ENCODE data around the gene CES3.

- TF ChIP-seq SMC3 (IDR thresholded peaks at IDR 0.05) (no peak), EP300 (IDR thresholded peaks at IDR 0.05) (no peak), CTCF (IDR thresholded peaks at IDR 0.05) (peak; percentile 85), HOXB13 (CRISPR knock-in tag; IDR thresholded peaks at IDR 0.05; ENCODE audit: low read depth) (no peak), JUNB (IDR thresholded peaks at IDR 0.05) (no peak), POLR2A (IDR thresholded peaks at IDR 0.05; ENCODE audit: low read length) (no peak), HMGXB4 (CRISPR knock-in tag; IDR thresholded peaks at IDR 0.05; ENCODE audit: borderline replicate concordance) (no peak)
Observed at GRCh38 chr16:66961065-66961744, at the start of gene CES3.
